ENCODE results near the gene ARHGEF7.

Gene ARHGEF7

GRCh38 chr13:111168107-111168506 lies 53.0 kb downstream of the ARHGEF7 start:
- H3K36me3 ChIP-seq, result peaks cover 34% of the 10 kb centered on the region
- no peak overlapping the region for H3K27ac ChIP-seq
- no peaks in the 10 kb centered on the region for H3K27me3 ChIP-seq (ENCODE audit: insufficient read depth, low read depth, severe bottlenecking)
- TF ChIP-seq CTCF (IDR thresholded peaks at IDR 0.05; ENCODE audit: low read depth, low read length), result no peak
- DNase-seq, result no peak
- H3K9me3 ChIP-seq (ENCODE audit: severe bottlenecking), result no peaks in the 10 kb centered on the region
- H3K4me3 ChIP-seq (ENCODE audit: low read depth, low read length), result no peak overlapping the region

GRCh38 chr13:111171112-111171511 lies 56.0 kb downstream of the ARHGEF7 start:
- TF ChIP-seq CTCF (IDR thresholded peaks at IDR 0.05; ENCODE audit: low read depth, low read length), result no peak
- Histone ChIP-seq H3K36me3 (peaks cover 38% of the 10 kb centered on the region), H3K27me3 (ENCODE audit: insufficient read depth, low read depth, severe bottlenecking) (no peaks in the 10 kb centered on the region), H3K4me3 (ENCODE audit: low read depth, low read length) (no peak overlapping the region), H3K9me3 (ENCODE audit: severe bottlenecking) (no peaks in the 10 kb centered on the region), H3K27ac (no peak overlapping the region)
- no peak for DNase-seq

- peaks cover 40% of the 10 kb centered on the region for H3K36me3 ChIP-seq
- no peaks in the 10 kb centered on the region for H3K27me3 ChIP-seq (ENCODE audit: insufficient read depth, low read depth, severe bottlenecking)
- no peak for DNase-seq
- no peak overlapping the region for H3K4me3 ChIP-seq (ENCODE audit: low read depth, low read length)
- H3K9me3 ChIP-seq (ENCODE audit: severe bottlenecking), result no peaks in the 10 kb centered on the region
- H3K27ac ChIP-seq, result no peak overlapping the region
- no peak for TF ChIP-seq CTCF (IDR thresholded peaks at IDR 0.05; ENCODE audit: low read depth, low read length)
Measured at GRCh38 chr13:111171629-111172028, 56.5 kb downstream of the ARHGEF7 start.

DNA sequence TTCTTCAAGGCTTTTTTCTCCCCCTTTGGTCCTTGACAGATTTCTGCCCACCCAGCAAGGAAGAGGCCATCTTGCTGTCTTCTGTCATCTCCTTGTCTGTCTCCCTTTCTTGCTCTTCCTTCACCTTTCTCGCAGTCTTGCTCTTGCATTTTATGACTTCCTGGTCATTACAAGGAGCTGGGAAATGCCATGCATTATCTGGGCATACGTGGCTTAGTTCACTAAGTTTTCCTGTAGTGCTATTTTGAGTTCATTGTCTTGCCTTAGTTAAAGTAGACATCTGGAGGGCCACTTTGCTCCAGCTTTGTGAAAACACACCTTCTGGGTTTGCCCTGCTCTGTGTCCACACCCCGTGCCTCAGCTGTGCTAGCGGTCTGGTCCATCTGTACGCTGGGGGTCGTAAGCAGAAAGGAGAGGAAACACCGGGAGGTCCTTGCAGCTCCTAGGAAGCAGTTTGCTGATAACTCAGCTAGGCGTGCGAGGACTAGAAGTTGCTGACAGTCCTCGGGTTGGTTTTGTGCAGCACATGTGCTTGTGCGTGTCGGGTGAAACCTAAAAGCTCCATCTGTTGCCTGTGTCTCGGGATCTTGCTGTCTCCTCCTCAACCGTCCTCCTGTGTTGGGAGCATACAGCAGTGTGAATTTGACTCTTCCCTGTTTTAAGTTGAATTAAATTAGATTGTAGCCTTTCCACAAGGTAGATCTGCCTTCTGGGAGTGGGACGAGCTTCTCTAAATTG lies 59.4 kb downstream of the ARHGEF7 start:
- no peak for DNase-seq
- Histone ChIP-seq H3K27me3 (ENCODE audit: insufficient read depth, low read depth, severe bottlenecking) (no peaks in the 10 kb centered on the region), H3K36me3 (peaks cover 33% of the 10 kb centered on the region), H3K9me3 (ENCODE audit: severe bottlenecking) (no peaks in the 10 kb centered on the region), H3K4me3 (ENCODE audit: low read depth, low read length) (no peak overlapping the region), H3K27ac (no peak overlapping the region)
- TF ChIP-seq CTCF (IDR thresholded peaks at IDR 0.05; ENCODE audit: low read depth, low read length), result no peak

DNA sequence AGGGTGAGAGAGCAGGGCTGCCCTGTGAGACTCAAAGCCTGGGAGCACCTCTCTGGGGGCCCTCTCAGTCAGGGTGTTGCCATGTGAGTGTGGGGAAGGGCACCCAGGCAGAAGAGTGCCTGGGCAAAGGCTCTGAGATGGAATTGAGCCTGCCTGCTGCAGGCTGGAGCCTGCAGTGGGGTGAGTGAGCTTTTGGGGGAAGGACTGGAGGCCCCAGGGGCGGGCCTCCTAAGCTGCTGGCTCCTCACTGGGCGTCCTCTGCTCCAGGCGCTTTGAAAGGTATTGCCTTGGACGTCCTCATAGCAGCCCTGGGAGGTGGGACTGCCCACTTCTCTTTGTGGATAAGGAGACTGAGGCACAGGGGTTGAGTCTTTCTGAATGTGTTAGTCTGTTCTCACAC lies 60.3 kb downstream of the ARHGEF7 start:
- Histone ChIP-seq H3K9me3 (ENCODE audit: severe bottlenecking) (no peaks in the 10 kb centered on the region), H3K4me3 (ENCODE audit: low read depth, low read length) (no peak overlapping the region), H3K36me3 (peaks cover 29% of the 10 kb centered on the region), H3K27ac (no peak overlapping the region), H3K27me3 (ENCODE audit: insufficient read depth, low read depth, severe bottlenecking) (no peaks in the 10 kb centered on the region)
- no peak for DNase-seq
- no peak for TF ChIP-seq CTCF (IDR thresholded peaks at IDR 0.05; ENCODE audit: low read depth, low read length)

DNA sequence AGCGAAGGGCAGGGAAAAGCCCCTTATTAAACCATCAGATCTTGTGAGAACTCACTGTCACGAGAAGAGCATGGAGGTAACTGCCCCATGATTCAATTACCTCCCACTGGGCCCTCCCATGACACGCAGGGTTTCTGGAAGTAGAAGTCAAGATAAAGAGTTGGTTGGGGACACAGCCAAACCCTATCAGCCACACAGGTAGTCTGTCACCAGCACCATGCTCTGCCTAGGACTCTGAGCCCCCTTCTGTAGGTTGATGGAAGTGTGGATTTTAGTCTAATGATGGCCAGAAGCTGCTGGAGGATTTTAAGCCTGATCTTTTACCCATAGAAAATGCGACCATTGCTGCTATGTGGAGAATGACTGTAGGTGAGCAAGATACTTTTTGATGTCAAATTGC lies 60.8 kb downstream of the ARHGEF7 start:
- Histone ChIP-seq H3K27ac (no peak overlapping the region), H3K36me3 (peaks cover 29% of the 10 kb centered on the region), H3K9me3 (ENCODE audit: severe bottlenecking) (no peaks in the 10 kb centered on the region), H3K4me3 (ENCODE audit: low read depth, low read length) (no peak overlapping the region), H3K27me3 (ENCODE audit: insufficient read depth, low read depth, severe bottlenecking) (no peaks in the 10 kb centered on the region)
- no peak for DNase-seq
- TF ChIP-seq CTCF (IDR thresholded peaks at IDR 0.05; ENCODE audit: low read depth, low read length), result peak; percentile 34

Measured in WERI-Rb-1 (cell line).